Esophagus squamous epithelium (tissue), 4 donors: Measurements from ENCODE around the gene CHGA.

Experiments
- POLR2A ChIP-seq, 4 donors: fragments of 450-650 bp; IDR thresholded peaks; one replicate each; pipeline ENCODE4 v1.6.1; 2017; ENCODE audit warnings: antibody characterized with exemption in 4 of 4, mild to moderate bottlenecking in 4 of 4, moderate library complexity in 3 of 4
- TF ChIP-seq, protein P1 (sequence below), 6 experiments: fragments of 450-650 bp in 4 of 6; fragments of 200-600 bp in 2 of 6; sonication (generic) in 2 of 6; IDR thresholded peaks; one replicate each; pipeline ENCODE4 v1.5.1; 2016 to 2019; ENCODE audit warnings: antibody characterized with exemption in 6 of 6, mild to moderate bottlenecking in 4 of 6, moderate library complexity in 4 of 6

DNA sequence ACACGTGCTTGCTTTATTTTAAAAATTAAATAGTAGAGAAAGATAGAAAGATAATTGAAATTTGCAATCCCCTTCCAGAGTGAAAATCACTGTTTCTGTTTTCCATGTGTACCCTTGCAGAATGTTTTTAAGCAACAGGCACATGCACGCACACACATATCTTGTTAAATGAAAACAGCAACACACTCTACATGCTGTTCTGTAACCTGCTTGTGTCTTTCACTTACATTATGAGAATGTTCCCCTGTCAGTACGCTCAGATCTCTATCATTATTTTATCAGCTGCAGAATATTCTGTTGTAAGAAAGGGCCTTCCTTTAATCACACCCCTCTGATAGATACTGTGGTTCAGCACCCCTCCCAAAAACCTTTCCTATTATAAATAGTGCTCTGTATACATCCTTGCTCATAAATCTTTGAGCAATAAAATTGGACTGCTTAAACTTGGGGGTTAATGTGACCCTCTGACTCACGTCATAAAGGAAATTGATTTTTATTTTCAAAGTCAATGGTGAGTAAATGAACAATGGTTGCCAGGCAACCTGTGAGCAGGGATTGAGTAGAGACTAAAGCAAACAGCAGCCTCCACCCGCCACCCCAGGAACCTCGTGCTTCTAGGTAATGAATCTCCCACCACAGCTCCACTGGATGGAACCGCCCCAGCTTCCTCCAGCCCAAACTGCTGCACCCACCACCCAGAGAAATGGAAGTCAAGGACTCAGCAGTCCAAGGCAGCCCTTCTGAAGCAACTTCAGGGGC lies 31.9 kb upstream of the CHGA start:
- TF ChIP-seq, protein P1, sequence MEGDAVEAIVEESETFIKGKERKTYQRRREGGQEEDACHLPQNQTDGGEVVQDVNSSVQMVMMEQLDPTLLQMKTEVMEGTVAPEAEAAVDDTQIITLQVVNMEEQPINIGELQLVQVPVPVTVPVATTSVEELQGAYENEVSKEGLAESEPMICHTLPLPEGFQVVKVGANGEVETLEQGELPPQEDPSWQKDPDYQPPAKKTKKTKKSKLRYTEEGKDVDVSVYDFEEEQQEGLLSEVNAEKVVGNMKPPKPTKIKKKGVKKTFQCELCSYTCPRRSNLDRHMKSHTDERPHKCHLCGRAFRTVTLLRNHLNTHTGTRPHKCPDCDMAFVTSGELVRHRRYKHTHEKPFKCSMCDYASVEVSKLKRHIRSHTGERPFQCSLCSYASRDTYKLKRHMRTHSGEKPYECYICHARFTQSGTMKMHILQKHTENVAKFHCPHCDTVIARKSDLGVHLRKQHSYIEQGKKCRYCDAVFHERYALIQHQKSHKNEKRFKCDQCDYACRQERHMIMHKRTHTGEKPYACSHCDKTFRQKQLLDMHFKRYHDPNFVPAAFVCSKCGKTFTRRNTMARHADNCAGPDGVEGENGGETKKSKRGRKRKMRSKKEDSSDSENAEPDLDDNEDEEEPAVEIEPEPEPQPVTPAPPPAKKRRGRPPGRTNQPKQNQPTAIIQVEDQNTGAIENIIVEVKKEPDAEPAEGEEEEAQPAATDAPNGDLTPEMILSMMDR (IDR thresholded peaks at IDR 0.05) = no peak
- no peak for TF ChIP-seq POLR2A (IDR thresholded peaks at IDR 0.05)
